K562 (cell line): Measurements from ENCODE around the gene MATR3. TPM values are rescaled to one million over a fixed set of nuclear protein-coding genes. Genes with fewer than 3 reads are reported as not detected.

ENCODE experiments used
- BCLAF1 ChIP-seq, 2 experiments: fragments of 450-650 bp in 1 of 2; IDR thresholded peaks; 2 replicates each; pipeline ENCODE4 v1.6.1; 2011 to 2017; ENCODE audit warnings: low read depth in 2 of 2, antibody characterized with exemption in 1 of 2, borderline replicate concordance in 1 of 2, low read length in 1 of 2, mild to moderate bottlenecking in 1 of 2, mixed read lengths in 1 of 2; ENCODE audit not compliant: control insufficient read depth in 1 of 2
- BMI1 ChIP-seq: fragments of 150-350 bp; IDR thresholded peaks from 2 replicates; pipeline ENCODE4 v1.6.1; 2014; ENCODE audit warnings: low read length
- MBD2 ChIP-seq: sonication (generic); IDR thresholded peaks from 2 replicates; pipeline ENCODE4 v1.6.1; 2016; ENCODE audit warnings: low read depth, borderline replicate concordance
- SETDB1 ChIP-seq: IDR thresholded peaks from one replicate; pipeline ENCODE4 v1.6.1; 2012; ENCODE audit warnings: low read length, control low read depth, inconsistent platforms
- SREBF1 ChIP-seq: fragments of 150-350 bp; IDR thresholded peaks from 2 replicates; pipeline ENCODE4 v1.6.1; 2014; ENCODE audit warnings: antibody characterized with exemption, low read depth, low read length, borderline replicate concordance
- TFE3 ChIP-seq: fragments of 450-650 bp; formaldehyde crosslinking; IDR thresholded peaks from 2 replicates; pipeline ENCODE4 v1.4.0; 2020; ENCODE audit warnings: mild to moderate bottlenecking, mixed read lengths
- ZFP91 ChIP-seq: sonication (generic); formaldehyde crosslinking; IDR thresholded peaks from 2 replicates; pipeline ENCODE4 v1.8.0; 2022; ENCODE audit warnings: mild to moderate bottlenecking, missing genetic modification reagents
- ZKSCAN8 ChIP-seq: fragments of 200-800 bp; sonication (Bioruptor generic); IDR thresholded peaks from 2 replicates; pipeline ENCODE4 v1.6.1; 2016; ENCODE audit warnings: missing genetic modification characterization, missing compliant biosample characterization
- ZNF146 ChIP-seq: IDR thresholded peaks from one replicate; pipeline ENCODE4 v1.6.1; 2018; ENCODE audit warnings: missing compliant biosample characterization; ENCODE audit not compliant: unreplicated experiment
- ZNF277 ChIP-seq: fragments of 250-450 bp; sonication (Bioruptor Pico); IDR thresholded peaks from 2 replicates; pipeline ENCODE4 v1.8.0; 2022; ENCODE audit warnings: inconsistent platforms, mild to moderate bottlenecking, moderate library complexity, borderline replicate concordance
- ZNF280A ChIP-seq: fragments of 450-650 bp; IDR thresholded peaks from 2 replicates; pipeline ENCODE4 v1.6.1; 2018; ENCODE audit warnings: mild to moderate bottlenecking, low read depth; ENCODE audit not compliant: partially characterized antibody
- ZNF778 ChIP-seq: fragments of 450-650 bp; formaldehyde crosslinking; IDR thresholded peaks from 2 replicates; pipeline ENCODE4 v1.4.0; 2020; ENCODE audit warnings: mild to moderate bottlenecking, moderate library complexity
- polyA plus RNA-seq, 8 experiments: library from polyadenylated mRNA; depleted of rRNA in 4 of 8; stranded (reverse) in 5 of 8; unstranded in 3 of 8; fragments of >200 nt; fragmentation: Nextera tagmentation in 2 of 8; fragmentation: Illumina TruSeq in 1 of 8; extraction: Ambion mirVana in 2 of 8; extraction: Trizol in 1 of 8; gene quantifications; 2 replicates each; pipeline versions ENCODE4 v1.2.1 to v1.2.3, GENCODE V29; 2011 to 2014; ENCODE audit warnings: inconsistent platforms in 1 of 8, missing spikeins in 1 of 8
- total RNA-seq, 7 experiments: library from RNA; depleted of rRNA in 6 of 7; stranded (reverse); fragments of >200 nt in 6 of 7; fragmentation: Illumina TruSeq in 2 of 7; extraction: Trizol in 2 of 7; gene quantifications; 2 replicates each; pipeline versions ENCODE4 v1.2.1 to v1.2.3, GENCODE V29; 2011 to 2021; ENCODE audit warnings: low replicate concordance in 1 of 7
- TF ChIP-seq, protein P1 (sequence below): sonication (generic); formaldehyde crosslinking; IDR thresholded peaks from 2 replicates; pipeline ENCODE4 v1.8.1; 2023; ENCODE audit warnings: mild to moderate bottlenecking, missing genetic modification reagents

The MATR3 gene
- total and polyA plus RNA-seq, 9 of the 15 experiments (the other 6 are each of a cell fraction or from before 2014, with no cell fraction given), result 150 to 425 (median 263) TPM

GRCh38 chr5:139341689-139342422, 48.3 kb downstream of the MATR3 start, which contains the start of gene PAIP2 (continued):
- TF ChIP-seq, protein P1, sequence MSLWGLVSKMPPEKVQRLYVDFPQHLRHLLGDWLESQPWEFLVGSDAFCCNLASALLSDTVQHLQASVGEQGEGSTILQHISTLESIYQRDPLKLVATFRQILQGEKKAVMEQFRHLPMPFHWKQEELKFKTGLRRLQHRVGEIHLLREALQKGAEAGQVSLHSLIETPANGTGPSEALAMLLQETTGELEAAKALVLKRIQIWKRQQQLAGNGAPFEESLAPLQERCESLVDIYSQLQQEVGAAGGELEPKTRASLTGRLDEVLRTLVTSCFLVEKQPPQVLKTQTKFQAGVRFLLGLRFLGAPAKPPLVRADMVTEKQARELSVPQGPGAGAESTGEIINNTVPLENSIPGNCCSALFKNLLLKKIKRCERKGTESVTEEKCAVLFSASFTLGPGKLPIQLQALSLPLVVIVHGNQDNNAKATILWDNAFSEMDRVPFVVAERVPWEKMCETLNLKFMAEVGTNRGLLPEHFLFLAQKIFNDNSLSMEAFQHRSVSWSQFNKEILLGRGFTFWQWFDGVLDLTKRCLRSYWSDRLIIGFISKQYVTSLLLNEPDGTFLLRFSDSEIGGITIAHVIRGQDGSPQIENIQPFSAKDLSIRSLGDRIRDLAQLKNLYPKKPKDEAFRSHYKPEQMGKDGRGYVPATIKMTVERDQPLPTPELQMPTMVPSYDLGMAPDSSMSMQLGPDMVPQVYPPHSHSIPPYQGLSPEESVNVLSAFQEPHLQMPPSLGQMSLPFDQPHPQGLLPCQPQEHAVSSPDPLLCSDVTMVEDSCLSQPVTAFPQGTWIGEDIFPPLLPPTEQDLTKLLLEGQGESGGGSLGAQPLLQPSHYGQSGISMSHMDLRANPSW (CRISPR knock-in tag), result peak; percentile 92; the same call in 1 of the 2 replicates
- no peak for TF ChIP-seq ZNF778 (CRISPR knock-in tag)
- no peak for TF ChIP-seq ZNF277 (CRISPR knock-in tag)
- no peak for TF ChIP-seq TFE3 (CRISPR knock-in tag)
- no peak for TF ChIP-seq ZKSCAN8
- peak; percentile 84 for TF ChIP-seq MBD2
- TF ChIP-seq SETDB1, result no peak
- no peak for TF ChIP-seq BMI1
- TF ChIP-seq ZNF146, result peak; percentile 15
- TF ChIP-seq ZNF280A, result no peak
- 0 out of 4 replicates have a peak, but pooled peaks of 1 of the 2 experiments have one; percentile 68 for TF ChIP-seq BCLAF1 (IDR thresholded peaks at IDR 0.05; ENCODE audit: borderline replicate concordance in 1 of 2, control insufficient read depth in 1 of 2, low read depth in 2 of 2, low read length in 1 of 2)
- no peak for TF ChIP-seq ZFP91
- no peak for TF ChIP-seq SREBF1
